HepG2 (cell line): ENCODE measurements around the gene TNFRSF21.

Experiments
- CCDC6 ChIP-seq: sonication (generic); formaldehyde crosslinking; IDR thresholded peaks from 2 replicates; pipeline ENCODE4 v1.8.1; 2022; ENCODE audit warnings: mild to moderate bottlenecking, missing genetic modification reagents, moderate library complexity
- PPARG ChIP-seq: conservative IDR thresholded peaks from 2 replicates; pipeline ENCODE4 v1.6.1; 2016; ENCODE audit warnings: missing biosample characterization, missing genetic modification reagents

- no peak for TF ChIP-seq CCDC6 (CRISPR knock-in tag)
- no peak for TF ChIP-seq PPARG (CRISPR knock-in tag)
Observed at GRCh38 chr6:47256361-47256760, 53.3 kb downstream of the TNFRSF21 start.
